Uterus (tissue), 4 donors: Measurements from ENCODE around the gene HERPUD2. TPM values are rescaled to one million over a fixed set of nuclear protein-coding genes. Genes with fewer than 3 reads are reported as not detected.

Source experiments
- DNase-seq, 2 donors: peaks; one replicate each; pipeline ENCODE4 v3.0.0-alpha.2; 2019 to 2020
- H3K27ac ChIP-seq, 2 donors: fragments of 200-600 bp; sonication (generic); 1 replicate in 1 of 2; 2 replicates in 1 of 2; pipeline ENCODE4 v1.5.1; 2016 to 2018
- H3K27me3 ChIP-seq, 2 donors: fragments of 200-600 bp; sonication (generic); one replicate each; pipeline ENCODE4 v1.5.1; 2018 to 2019; ENCODE audit warnings: control low read depth in 1 of 2
- H3K36me3 ChIP-seq, 2 donors: fragments of 200-600 bp; sonication (generic); one replicate each; pipeline ENCODE4 v1.5.1; 2019; ENCODE audit warnings: control low read depth in 1 of 2
- H3K4me1 ChIP-seq, 2 donors: fragments of 200-600 bp; sonication (generic); one replicate each; pipeline ENCODE4 v1.5.1; 2018 to 2019; ENCODE audit warnings: control low read depth in 1 of 2
- H3K4me3 ChIP-seq, 2 donors: fragments of 200-600 bp; sonication (generic); 1 replicate in 1 of 2; 2 replicates in 1 of 2; pipeline ENCODE4 v1.5.1; 2018 to 2019; ENCODE audit warnings: mild to moderate bottlenecking in 1 of 2
- H3K9me3 ChIP-seq, 2 donors: fragments of 200-600 bp; sonication (generic); one replicate each; pipeline ENCODE4 v1.5.1; 2019; ENCODE audit warnings: control low read depth in 1 of 2
- CTCF ChIP-seq, 4 experiments: fragments of 200-600 bp in 2 of 4; fragments of 450-650 bp in 2 of 4; sonication (generic) in 2 of 4; IDR thresholded peaks; one replicate each; pipeline ENCODE4 v1.5.1; 2016 to 2019; ENCODE audit warnings: antibody characterized with exemption in 4 of 4, mild to moderate bottlenecking in 2 of 4, moderate library complexity in 1 of 4
- POLR2A ChIP-seq, 2 donors: fragments of 450-650 bp; IDR thresholded peaks; one replicate each; pipeline ENCODE4 v1.6.1; 2016; ENCODE audit warnings: antibody characterized with exemption in 2 of 2, mild to moderate bottlenecking in 1 of 2, moderate library complexity in 1 of 2
- intact Hi-C: fragments of 100-400 bp; cut with DNase I; formaldehyde crosslinking; loops from one replicate; pipeline ENCODE4 v1.15.1; 2023; ENCODE audit warnings: low total_unique reads
- total RNA-seq, 4 donors: library from RNA; depleted of rRNA in 3 of 4; stranded (reverse); fragments of >200 nt in 3 of 4; gene quantifications; one replicate each; pipeline versions ENCODE4 v1.1.0 to v1.2.4, GENCODE V29; 2014 to 2023
- donor health status: DM: yes; HTN: yes; CAD: no.

HERPUD2 gene
- total RNA-seq, 4 donors from 2014 or later = 27.7 to 49.6 (median 40.6) TPM

GRCh38 chr7:35720032-35720431 lies 25.1 kb upstream of the HERPUD2 start:
- Histone ChIP-seq H3K27ac (no peak overlapping the region), H3K4me1 (no peaks in the 10 kb centered on the region), H3K9me3 (no peaks in the 10 kb centered on the region), H3K27me3 (no peaks in the 10 kb centered on the region), H3K4me3 (no peak overlapping the region), H3K36me3 (no peaks in the 10 kb centered on the region)
- no peak for DNase-seq
- no peak for TF ChIP-seq POLR2A (IDR thresholded peaks at IDR 0.05)
- TF ChIP-seq CTCF (IDR thresholded peaks at IDR 0.05) = no peak
- intact Hi-C loops = no loop called here

GRCh38 chr7:35718047-35718446 lies 23.1 kb upstream of the HERPUD2 start:
- no peaks in the 10 kb centered on the region for H3K9me3 ChIP-seq
- H3K4me1 ChIP-seq = no peaks in the 10 kb centered on the region
- intact Hi-C loops = no loop called here
- no peak overlapping the region for H3K27ac ChIP-seq
- H3K4me3 ChIP-seq = no peak overlapping the region
- TF ChIP-seq POLR2A (IDR thresholded peaks at IDR 0.05) (no peak), CTCF (IDR thresholded peaks at IDR 0.05) (no peak)
- H3K36me3 ChIP-seq = no peaks in the 10 kb centered on the region
- no peak for DNase-seq
- H3K27me3 ChIP-seq = no peaks in the 10 kb centered on the region

GRCh38 chr7:35717516-35717915 lies 22.6 kb upstream of the HERPUD2 start:
- no peak for DNase-seq
- H3K4me1 ChIP-seq = no peaks in the 10 kb centered on the region
- H3K36me3 ChIP-seq = no peaks in the 10 kb centered on the region
- no peaks in the 10 kb centered on the region for H3K27me3 ChIP-seq
- H3K4me3 ChIP-seq = no peak overlapping the region
- intact Hi-C loops = no loop called here
- H3K9me3 ChIP-seq = no peaks in the 10 kb centered on the region
- no peak for TF ChIP-seq CTCF (IDR thresholded peaks at IDR 0.05)
- TF ChIP-seq POLR2A (IDR thresholded peaks at IDR 0.05) = no peak
- peak overlapping the region; percentile 39 to 48 for H3K27ac ChIP-seq

GRCh38 chr7:35717013-35717412 lies 22.1 kb upstream of the HERPUD2 start:
- TF ChIP-seq CTCF (IDR thresholded peaks at IDR 0.05) (no peak), POLR2A (IDR thresholded peaks at IDR 0.05) (no peak)
- no peak for DNase-seq
- H3K4me3 ChIP-seq = peak overlapping the region in 1 of 2 donors; percentile 0
- H3K36me3 ChIP-seq = no peaks in the 10 kb centered on the region
- no peaks in the 10 kb centered on the region for H3K27me3 ChIP-seq
- intact Hi-C loops = no loop called here
- peak overlapping the region; percentile 39 to 48 for H3K27ac ChIP-seq
- no peaks in the 10 kb centered on the region for H3K4me1 ChIP-seq
- no peaks in the 10 kb centered on the region for H3K9me3 ChIP-seq

- intact Hi-C loops = no loop called here
- DNase-seq = no peak
- TF ChIP-seq POLR2A (IDR thresholded peaks at IDR 0.05) (no peak), CTCF (IDR thresholded peaks at IDR 0.05) (no peak)
- H3K9me3 ChIP-seq = no peaks in the 10 kb centered on the region
- no peaks in the 10 kb centered on the region for H3K27me3 ChIP-seq
- no peaks in the 10 kb centered on the region for H3K4me1 ChIP-seq
- peak overlapping the region in 1 of 2 donors; percentile 0 for H3K4me3 ChIP-seq
- H3K36me3 ChIP-seq = no peaks in the 10 kb centered on the region
- H3K27ac ChIP-seq = peak overlapping the region; percentile 39 to 48
Observed at GRCh38 chr7:35716038-35716803, 21.3 kb upstream of the HERPUD2 start.
